ENCODE results near the gene RAB39A. TPM values are rescaled to one million over a fixed set of nuclear protein-coding genes. Genes with fewer than 3 reads are reported as not detected.

RAB39A gene
- total RNA-seq, 4 donors from 2014 or later = 0.69 to 2.5 (median 0.77) TPM

DNA sequence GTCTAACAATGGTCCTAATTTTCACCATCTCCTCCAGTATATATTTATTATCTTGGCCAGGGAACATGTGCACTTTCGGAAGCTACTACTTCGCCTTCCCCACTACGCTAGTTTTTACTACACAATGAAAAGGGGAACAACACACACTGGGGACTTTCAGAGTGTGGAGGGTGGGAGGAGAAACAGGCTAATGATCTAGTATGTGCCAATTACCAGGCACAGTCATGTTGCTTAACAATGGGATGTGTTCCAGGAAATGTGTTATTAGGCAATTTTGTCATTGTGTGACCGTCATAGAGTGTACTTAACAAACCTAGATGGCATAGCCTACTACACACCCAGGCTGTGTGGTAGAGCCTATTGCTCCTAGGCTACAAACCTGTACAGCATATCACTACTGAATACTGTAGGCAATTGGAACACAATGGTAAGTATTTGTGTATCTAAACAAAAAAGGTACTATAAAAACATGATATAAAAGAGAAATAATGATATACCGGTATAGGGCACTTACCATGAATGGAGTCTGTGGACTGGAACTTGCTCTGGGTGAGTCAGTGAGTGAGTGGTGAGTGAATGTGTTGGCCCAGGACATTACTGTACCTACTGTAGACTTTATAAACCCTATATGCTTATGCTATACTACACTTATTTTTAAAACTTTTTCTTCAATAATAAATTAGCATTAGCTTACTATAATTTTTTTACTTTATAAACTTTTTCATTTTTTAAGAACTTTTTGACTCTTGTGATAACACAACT lies 60.3 kb downstream of the RAB39A start:
- intact Hi-C loops (cut with DNase I) = no loop called here
- H3K27me3 ChIP-seq = no peaks in the 10 kb centered on the region
- DNase-seq (ENCODE audit: extremely low spot score) = no peak
- no peak overlapping the region for H3K27ac ChIP-seq (replicated peaks in 1 of 4)
- no peak for TF ChIP-seq EP300 (IDR thresholded peaks at IDR 0.05)
- TF ChIP-seq, protein P1, sequence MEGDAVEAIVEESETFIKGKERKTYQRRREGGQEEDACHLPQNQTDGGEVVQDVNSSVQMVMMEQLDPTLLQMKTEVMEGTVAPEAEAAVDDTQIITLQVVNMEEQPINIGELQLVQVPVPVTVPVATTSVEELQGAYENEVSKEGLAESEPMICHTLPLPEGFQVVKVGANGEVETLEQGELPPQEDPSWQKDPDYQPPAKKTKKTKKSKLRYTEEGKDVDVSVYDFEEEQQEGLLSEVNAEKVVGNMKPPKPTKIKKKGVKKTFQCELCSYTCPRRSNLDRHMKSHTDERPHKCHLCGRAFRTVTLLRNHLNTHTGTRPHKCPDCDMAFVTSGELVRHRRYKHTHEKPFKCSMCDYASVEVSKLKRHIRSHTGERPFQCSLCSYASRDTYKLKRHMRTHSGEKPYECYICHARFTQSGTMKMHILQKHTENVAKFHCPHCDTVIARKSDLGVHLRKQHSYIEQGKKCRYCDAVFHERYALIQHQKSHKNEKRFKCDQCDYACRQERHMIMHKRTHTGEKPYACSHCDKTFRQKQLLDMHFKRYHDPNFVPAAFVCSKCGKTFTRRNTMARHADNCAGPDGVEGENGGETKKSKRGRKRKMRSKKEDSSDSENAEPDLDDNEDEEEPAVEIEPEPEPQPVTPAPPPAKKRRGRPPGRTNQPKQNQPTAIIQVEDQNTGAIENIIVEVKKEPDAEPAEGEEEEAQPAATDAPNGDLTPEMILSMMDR (IDR thresholded peaks at IDR 0.05) = no peak
- TF ChIP-seq POLR2AphosphoS5 (IDR thresholded peaks at IDR 0.05) = no peak
- TF ChIP-seq POLR2A (IDR thresholded peaks at IDR 0.05; ENCODE audit: low read depth) = no peak
- no peaks in the 10 kb centered on the region for H3K36me3 ChIP-seq
- no peaks in the 10 kb centered on the region for H3K4me1 ChIP-seq
- no peaks in the 10 kb centered on the region for H3K9me3 ChIP-seq
- no peak overlapping the region for H3K4me3 ChIP-seq
- 84% methylated on average over 5 of the region's 5 CpGs for WGBS

DNA sequence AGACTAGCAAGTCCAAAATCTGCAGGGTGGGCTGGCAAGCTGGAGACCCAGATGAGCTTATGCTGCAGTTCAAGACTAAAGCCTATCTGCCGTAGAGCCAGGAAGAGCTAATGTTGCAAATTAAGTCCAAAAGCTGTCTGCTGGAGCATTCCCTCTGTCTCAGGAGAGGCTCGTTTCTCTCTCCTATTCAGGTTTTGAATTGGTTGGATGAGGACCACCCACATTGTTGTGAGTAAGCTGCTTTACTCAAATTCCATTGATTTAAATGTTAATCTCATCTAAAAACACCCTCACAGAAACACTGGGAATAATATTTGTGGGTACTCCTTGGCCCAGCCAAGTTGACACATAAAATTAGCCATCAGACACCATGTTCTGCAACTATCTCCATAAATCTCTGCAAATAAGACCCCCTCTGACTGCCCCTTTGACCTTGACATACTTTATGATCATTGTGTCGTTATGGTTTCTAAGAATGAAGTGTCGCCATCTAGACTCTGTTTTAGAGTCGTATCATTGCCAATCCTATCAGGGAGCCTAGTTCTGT lies 63.7 kb downstream of the RAB39A start:
- intact Hi-C loops (cut with DNase I) = no loop called here
- H3K9me3 ChIP-seq = no peaks in the 10 kb centered on the region
- WGBS = 71% methylated on average over 5 of the region's 5 CpGs

DNA sequence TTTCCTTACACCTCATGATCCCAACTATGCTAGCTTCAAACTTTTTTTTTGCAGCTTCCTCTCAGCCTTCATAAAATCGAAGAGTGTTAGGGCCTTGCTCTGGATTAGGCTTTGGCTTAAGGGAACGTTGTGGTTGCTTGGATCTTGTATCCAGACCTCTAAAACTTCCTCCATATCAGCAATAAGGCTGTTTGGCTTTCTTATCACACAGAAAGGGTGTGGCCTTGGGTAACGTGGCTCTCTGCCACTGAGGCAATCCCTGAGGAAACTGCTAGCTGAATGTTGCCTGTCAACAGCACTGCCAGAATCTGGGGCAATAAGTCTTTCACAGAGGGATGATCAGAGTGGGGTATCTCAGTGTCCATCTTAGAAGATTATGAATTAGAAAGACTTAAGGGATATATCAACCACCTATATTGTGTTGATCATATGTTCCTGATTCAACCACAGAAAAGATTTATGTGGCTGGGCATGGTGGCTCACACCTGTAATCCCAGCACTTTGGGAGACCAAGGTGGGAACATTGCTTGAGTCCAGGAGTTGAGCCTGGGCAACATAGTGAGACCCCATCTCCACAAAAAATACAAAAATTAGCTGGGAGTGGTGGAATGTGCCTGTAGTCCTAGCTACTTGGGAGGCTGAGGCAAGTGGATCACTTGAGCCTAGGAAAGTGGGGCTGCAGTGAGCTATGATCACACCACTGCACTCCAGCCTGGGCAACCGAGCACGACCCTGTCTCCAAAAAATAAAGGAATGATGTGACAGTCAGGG lies 67.9 kb downstream of the RAB39A start:
- Histone ChIP-seq H3K4me3 (no peak overlapping the region), H3K4me1 (no peaks in the 10 kb centered on the region), H3K27ac (replicated peaks in 1 of 4) (no peak overlapping the region), H3K36me3 (no peaks in the 10 kb centered on the region), H3K9me3 (no peaks in the 10 kb centered on the region), H3K27me3 (no peaks in the 10 kb centered on the region)
- intact Hi-C loops (cut with DNase I) = no loop called here
- DNase-seq (ENCODE audit: extremely low spot score) = no peak
- WGBS = 59% methylated on average over 5 of the region's 5 CpGs
- TF ChIP-seq, protein P1 (IDR thresholded peaks at IDR 0.05) = no peak
- TF ChIP-seq POLR2A (IDR thresholded peaks at IDR 0.05; ENCODE audit: low read depth) (no peak), POLR2AphosphoS5 (IDR thresholded peaks at IDR 0.05) (no peak), EP300 (IDR thresholded peaks at IDR 0.05) (no peak)

More for the DNA sequence above, 63.7 kb downstream of the RAB39A start:
- H3K27ac ChIP-seq (replicated peaks in 1 of 4) = no peak overlapping the region
- no peak overlapping the region for H3K4me3 ChIP-seq
- no peaks in the 10 kb centered on the region for H3K36me3 ChIP-seq
- TF ChIP-seq POLR2AphosphoS5 (IDR thresholded peaks at IDR 0.05) (no peak), EP300 (IDR thresholded peaks at IDR 0.05) (no peak)
- no peaks in the 10 kb centered on the region for H3K27me3 ChIP-seq
- no peak for DNase-seq (ENCODE audit: extremely low spot score)
- H3K4me1 ChIP-seq = no peaks in the 10 kb centered on the region

DNA sequence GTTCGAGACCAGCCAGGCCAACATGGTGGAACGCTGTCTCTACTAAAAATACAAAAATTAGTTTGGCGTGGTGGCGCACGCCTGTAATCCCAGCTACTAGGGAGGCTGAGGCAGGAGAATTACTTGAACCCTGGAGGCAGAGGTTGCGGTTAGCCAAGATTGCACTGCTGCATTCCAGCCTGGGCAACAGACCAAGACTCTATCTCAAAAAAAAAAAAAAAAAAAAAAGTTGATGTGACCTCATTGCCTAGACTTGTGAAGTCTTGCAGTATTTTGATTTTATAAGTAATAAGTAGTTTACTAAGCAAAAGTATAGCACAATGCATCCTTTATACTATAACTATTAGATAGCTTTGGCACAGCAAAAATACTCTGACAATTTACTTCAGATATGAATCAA lies 70.5 kb downstream of the RAB39A start:
- H3K27ac ChIP-seq (replicated peaks in 1 of 4) = no peak overlapping the region
- no peaks in the 10 kb centered on the region for H3K36me3 ChIP-seq
- no peaks in the 10 kb centered on the region for H3K9me3 ChIP-seq
- intact Hi-C loops (cut with DNase I) = no loop called here
- DNase-seq (ENCODE audit: extremely low spot score) = no peak
- H3K27me3 ChIP-seq = no peaks in the 10 kb centered on the region
- TF ChIP-seq POLR2AphosphoS5 (IDR thresholded peaks at IDR 0.05) (no peak), POLR2A (IDR thresholded peaks at IDR 0.05; ENCODE audit: low read depth) (no peak), EP300 (IDR thresholded peaks at IDR 0.05) (no peak)
- TF ChIP-seq, protein P1 (IDR thresholded peaks at IDR 0.05) = no peak
- H3K4me3 ChIP-seq = no peak overlapping the region
- no peaks in the 10 kb centered on the region for H3K4me1 ChIP-seq
- 97% methylated on average over 6 of the region's 6 CpGs for WGBS
